Measurements from ENCODE around the gene SYT9. TPM values are rescaled to one million over a fixed set of nuclear protein-coding genes. Genes with fewer than 3 reads are reported as not detected.

SYT9 gene
- total RNA-seq (10 to 100 TPM in 1 of 9 donors, 1 to 10 TPM in 8; 3.5 to 17.7 (median 5.1) TPM), polyA plus RNA-seq (1 to 10 TPM in 2 of 3 donors, under 1 TPM in 1; 0.94 to 7.3 (median 1.0) TPM)
- long read RNA-seq, donor 1, partial matches to known transcripts: 0 of 2 reads
- long read RNA-seq, donor 1, other reads (novel, unspliced or antisense): 0 of 2 reads
- long read RNA-seq, donor 2, partial matches to known transcripts: 0 of 1 reads
- long read RNA-seq, donor 2, other reads (novel, unspliced or antisense): 0 of 1 reads
- long read RNA-seq, donor 3: 0 reads
- long read RNA-seq, donor 4, partial matches to known transcripts: 0 of 4 reads
- long read RNA-seq, donor 4, other reads (novel, unspliced or antisense): 3 of 4 reads
- long read RNA-seq, donor 5, partial matches to known transcripts: 0 of 3 reads
- long read RNA-seq, donor 5, other reads (novel, unspliced or antisense): 1 of 3 reads
- long read RNA-seq, donor 6: 0 reads
- long read RNA-seq, donor 7: 0 reads
- long read RNA-seq, donor 8, partial matches to known transcripts: 0 of 3 reads
- long read RNA-seq, donor 8, other reads (novel, unspliced or antisense): 0 of 3 reads
- long read RNA-seq, donor 9: 0 reads
- long read RNA-seq, donor 10, partial matches to known transcripts: 0 of 1 reads
- long read RNA-seq, donor 10, other reads (novel, unspliced or antisense): 0 of 1 reads

- intact Hi-C loops (cut with DNase I): no loop called here
- peak; percentile 57 to 74 (median 69) for DNase-seq
These were observed at the start of gene SYT9 for GRCh38 chr11:7251836-7252682. SYT9 (plus strand) TSS chr11:7251904; CDS start chr11:7252187, 283 bp downstream.

GRCh38 chr11:7202412-7202811 is 49.3 kb upstream of the SYT9 start:
- no peaks in the 10 kb centered on the region for H3K4me1 ChIP-seq (replicated peaks in 1 of 2)
- no peak for DNase-seq
- H3K9me3 ChIP-seq (replicated peaks in 1 of 3): no peaks in the 10 kb centered on the region
- H3K36me3 ChIP-seq (replicated peaks in 1 of 2): no peaks in the 10 kb centered on the region
- no peak overlapping the region for H3K4me3 ChIP-seq
- H3K27ac ChIP-seq: no peak overlapping the region
- WGBS, 4 donors: 86 to 91% (median 87%) methylated on average over 3 of the region's 3 CpGs
- intact Hi-C loops (cut with DNase I): no loop called here
- TF ChIP-seq CTCF (IDR thresholded peaks at IDR 0.05): no peak
- TF ChIP-seq POLR2A (IDR thresholded peaks at IDR 0.05): no peak
- no peaks in the 10 kb centered on the region for H3K27me3 ChIP-seq

More at GRCh38 chr11:7251836-7252682, at the start of gene SYT9:
- Histone ChIP-seq H3K4me1 (replicated peaks in 1 of 2) (peaks cover 0 to 3% of the 10 kb centered on the region in 2 donors), H3K27ac (peak within 1 kb of the TSS in 2 of 5 donors; percentile 56 to 74), H3K36me3 (replicated peaks in 1 of 2) (no peaks in the 10 kb centered on the region), H3K4me3 (peak within 1 kb of the TSS; percentile 34 to 68 (median 50)), H3K27me3 (no peaks in the 10 kb centered on the region), H3K9me3 (replicated peaks in 1 of 3) (no peaks in the 10 kb centered on the region)
- WGBS, 4 donors: 0 to 1% (median 0%) methylated on average over 2 to 84 of the region's 84 CpGs; no CpG with 5 or more reads in 1 of the 4 donors
- TF ChIP-seq CTCF (IDR thresholded peaks at IDR 0.05): peak in 2 of 6 experiments; percentile 1 to 24
- peak in 1 of 2 donors; percentile 27 for TF ChIP-seq POLR2A (IDR thresholded peaks at IDR 0.05)

- intact Hi-C loops (cut with DNase I): no loop called here
- H3K27ac ChIP-seq: no peak overlapping the region
- no peaks in the 10 kb centered on the region for H3K27me3 ChIP-seq
- DNase-seq: no peak
- no peaks in the 10 kb centered on the region for H3K9me3 ChIP-seq (replicated peaks in 1 of 3)
- no peaks in the 10 kb centered on the region for H3K36me3 ChIP-seq (replicated peaks in 1 of 2)
- TF ChIP-seq CTCF (IDR thresholded peaks at IDR 0.05) (no peak), POLR2A (IDR thresholded peaks at IDR 0.05) (no peak)
- no peak overlapping the region for H3K4me3 ChIP-seq
- H3K4me1 ChIP-seq (replicated peaks in 1 of 2): no peaks in the 10 kb centered on the region
- WGBS, 4 donors: 39 to 45% (median 42%) methylated on average over 4 of the region's 4 CpGs
These were observed 46.9 kb upstream of the SYT9 start for GRCh38 chr11:7204778-7205177.

GRCh38 chr11:7208391-7208790 is 43.3 kb upstream of the SYT9 start:
- no peaks in the 10 kb centered on the region for H3K27me3 ChIP-seq
- DNase-seq: no peak
- WGBS, 4 donors: 78 to 88% (median 81%) methylated on average over 7 of the region's 7 CpGs
- intact Hi-C loops (cut with DNase I): no loop called here
- no peaks in the 10 kb centered on the region for H3K4me1 ChIP-seq (replicated peaks in 1 of 2)
- no peaks in the 10 kb centered on the region for H3K36me3 ChIP-seq (replicated peaks in 1 of 2)
- H3K4me3 ChIP-seq: no peak overlapping the region
- TF ChIP-seq CTCF (IDR thresholded peaks at IDR 0.05) (no peak), POLR2A (IDR thresholded peaks at IDR 0.05) (no peak)
- no peaks in the 10 kb centered on the region for H3K9me3 ChIP-seq (replicated peaks in 1 of 3)
- H3K27ac ChIP-seq: no peak overlapping the region
